K562 treated with DMSO at 1 percent for 12 hours (cell line): ENCODE measurements around the gene MRPL38. TPM values are rescaled to one million over a fixed set of nuclear protein-coding genes. Genes with fewer than 3 reads are reported as not detected.

ENCODE experiments used
- total RNA-seq: library from RNA; unstranded; fragments of 300-600 nt; gene quantifications from 2 replicates; pipeline ENCODE4 v1.2.3, GENCODE V29; 2022; ENCODE audit not compliant: insufficient read depth

Gene MRPL38
- total RNA-seq = 90.0 and 95.5 TPM in 2 replicates

DNA sequence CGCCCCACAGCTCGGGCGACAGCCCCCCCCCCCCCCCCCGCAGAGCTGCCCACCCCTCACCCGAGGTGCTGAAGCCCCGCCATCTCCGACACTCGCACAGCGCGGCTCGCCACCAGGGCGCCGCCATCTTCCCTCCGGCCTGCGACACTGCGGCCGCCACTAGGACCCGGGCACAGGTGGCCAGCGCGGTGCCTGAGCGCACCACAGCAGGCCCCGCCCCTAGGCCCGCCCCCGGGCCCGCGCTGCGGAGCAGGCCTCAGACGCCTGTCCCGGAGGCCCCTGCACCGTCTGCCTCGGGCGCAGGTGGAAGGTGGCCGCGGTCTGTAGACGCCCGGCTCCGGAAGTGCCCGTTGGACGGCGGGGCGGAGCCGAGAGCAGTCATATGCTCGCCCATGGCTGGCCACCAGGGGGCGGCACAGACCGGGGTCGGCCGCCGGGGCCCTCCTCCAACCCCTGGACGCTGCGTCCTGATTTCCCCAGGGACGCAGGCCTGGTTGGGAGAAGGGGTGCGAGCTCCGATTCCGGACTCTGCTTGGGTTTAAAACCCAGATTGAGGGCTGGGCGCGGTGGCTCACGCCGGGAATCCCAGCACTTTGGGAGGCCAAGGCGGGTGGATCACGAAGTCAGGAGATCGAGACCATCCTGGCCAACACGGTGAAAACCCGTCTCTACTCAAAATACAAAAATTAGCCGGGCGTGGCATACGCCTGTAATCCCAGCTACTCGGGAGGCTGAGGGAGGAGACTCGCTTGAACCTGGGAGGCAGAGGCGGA, at the start of gene MRPL38:
Gene MRPL38, minus strand, starts transcription at position 136 of the 773 bp plus-strand sequence. Its CDS starts 9 bp downstream, at position 127.

GRCh38 chr17:75940727-75941441, 36.2 kb upstream of the MRPL38 start, which contains the start of gene FBF1:
FBF1 (minus strand) TSS chr17:75941042; CDS start chr17:75938149, 2,893 bp downstream.

DNA sequence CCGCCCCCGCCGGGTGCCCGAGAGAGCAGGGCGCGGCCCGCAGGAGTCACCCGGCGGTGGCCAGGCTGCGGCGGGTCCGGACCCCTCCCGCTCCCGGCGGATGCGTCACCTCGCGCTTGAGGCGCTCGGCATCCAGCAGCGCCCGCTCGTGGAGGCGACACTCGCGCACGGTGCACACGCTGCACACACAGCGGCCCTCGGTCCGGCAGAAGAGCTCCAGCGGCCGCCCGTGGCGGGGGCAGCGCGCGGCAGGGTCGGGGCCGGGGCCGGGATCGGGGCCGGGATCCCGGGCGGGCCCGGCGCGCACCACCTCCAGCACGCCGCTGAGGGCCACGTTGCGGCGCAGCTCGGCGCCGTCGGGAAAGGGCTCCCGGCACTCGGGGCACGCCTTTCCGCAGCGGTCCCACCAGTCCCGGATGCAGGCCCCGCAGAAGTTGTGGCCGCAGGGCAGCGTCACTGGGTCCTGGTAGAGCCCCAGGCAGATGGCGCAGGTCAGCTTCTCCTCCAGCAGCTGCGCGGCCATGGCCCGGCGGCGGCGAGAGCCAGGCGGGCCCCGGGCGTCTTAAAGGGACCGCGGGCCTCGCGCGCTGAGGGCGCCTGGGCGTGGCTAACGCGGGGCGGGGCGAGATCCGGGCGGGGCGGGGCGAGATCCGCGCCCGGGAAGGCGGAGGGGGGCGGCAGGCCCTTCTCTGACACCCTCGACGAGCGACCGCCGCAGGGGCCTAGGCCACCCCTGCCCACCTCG, 8.1 kb downstream of the MRPL38 start, which contains the start of gene TRIM65:
Gene TRIM65, minus strand, starts transcription at position 537 of the 745 bp plus-strand sequence. Its CDS starts 14 bp downstream, at position 523.

DNA sequence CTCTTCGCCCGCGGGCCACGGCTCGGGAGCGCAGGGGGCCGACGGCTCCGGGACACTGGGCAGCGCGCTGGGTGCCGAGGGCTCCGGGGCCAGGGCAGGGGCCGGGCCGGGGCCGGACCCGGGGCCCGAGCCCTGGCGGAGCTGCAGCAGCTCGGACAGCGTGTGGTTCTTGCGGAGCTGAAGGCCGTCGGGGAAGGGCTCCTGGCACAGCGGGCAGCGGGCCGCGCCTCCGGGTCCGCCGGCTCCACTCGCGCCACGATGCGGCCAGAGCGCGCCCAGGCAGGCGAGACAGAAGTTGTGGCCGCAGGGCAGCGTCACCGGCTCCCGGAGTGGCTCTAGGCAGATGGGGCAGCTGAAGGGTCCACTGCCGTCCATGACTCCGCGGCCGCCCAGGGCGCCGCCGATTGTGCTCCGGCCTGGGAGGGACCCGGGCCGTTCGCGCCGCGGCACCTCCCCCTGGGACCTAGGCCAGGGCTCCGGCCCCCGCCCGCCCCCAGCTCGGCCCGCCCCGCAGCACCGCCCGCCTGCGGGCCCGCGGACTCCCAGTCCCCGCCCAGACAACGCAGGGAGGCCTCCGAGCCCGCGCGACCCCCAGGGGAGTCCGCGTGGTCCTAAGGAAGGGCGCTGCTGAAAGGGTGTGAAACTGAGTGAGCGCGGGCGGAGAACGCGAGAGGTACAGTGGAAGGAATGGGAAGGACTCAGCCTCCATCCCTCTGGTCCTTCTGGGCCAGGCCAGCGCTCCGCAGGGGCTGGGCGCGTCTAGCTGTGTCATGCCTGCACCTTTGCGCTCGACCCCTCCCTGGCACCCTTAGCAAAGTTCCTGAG, 26.3 kb downstream of the MRPL38 start, which contains the start of gene TRIM47:
Gene TRIM47, minus strand, starts transcription at position 408 of the 825 bp plus-strand sequence. Its CDS starts 33 bp downstream, at position 375.

DNA sequence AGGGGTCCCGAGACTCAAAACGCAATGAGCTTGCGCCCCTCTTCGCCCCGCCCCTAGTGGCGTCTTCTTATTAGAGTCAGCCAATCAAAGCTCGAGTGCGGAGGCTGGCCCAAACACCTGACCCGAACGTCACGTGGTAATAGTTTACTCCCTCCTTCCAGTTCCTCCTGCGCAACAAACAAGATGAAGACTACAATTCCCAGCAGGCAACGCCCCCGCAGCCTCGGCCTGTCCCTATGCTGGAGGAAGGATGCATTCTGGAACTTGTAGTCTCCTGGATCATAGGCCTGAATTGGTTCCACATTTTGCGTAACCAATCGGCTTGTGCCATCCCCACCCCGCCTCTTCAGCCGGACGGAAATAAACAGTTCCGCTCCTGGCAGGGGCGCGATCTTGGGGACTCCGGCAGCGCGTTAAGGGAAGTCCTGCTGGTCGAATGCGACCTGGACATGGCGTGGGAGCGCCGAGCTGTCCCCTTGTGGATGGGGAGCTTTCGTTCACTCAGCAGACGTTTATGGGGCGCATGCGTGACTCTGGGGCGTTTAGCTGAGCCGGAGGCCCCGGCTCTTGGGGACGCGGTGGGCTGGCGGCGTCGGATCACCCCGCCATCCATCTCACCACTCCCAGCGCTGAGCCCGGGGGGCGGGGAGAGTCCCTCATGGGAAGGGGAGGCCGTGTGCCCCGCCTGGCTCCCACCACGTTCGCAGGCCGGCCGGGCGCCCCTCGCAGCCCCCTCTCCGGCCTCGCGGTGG, 49.2 kb downstream of the MRPL38 start, which contains the start of gene WBP2:
Gene WBP2, minus strand, starts transcription at position 26 of the 752 bp plus-strand sequence. CDS start 38 bp downstream, outside the sequence.

Other genes with a start within 250 kb of the MRPL38 start
- gene RECQL5, start 237.7 kb downstream of the MRPL38 start, total RNA-seq = 17.5 and 25.8 TPM in 2 replicates
- 55.4 and 61.6 TPM in 2 replicates for gene SAP30BP, start 237.5 kb downstream of the MRPL38 start, total RNA-seq
- gene ITGB4, start 183.4 kb downstream of the MRPL38 start, total RNA-seq = 0.84 and 9.1 TPM in 2 replicates
- 52.5 and 77.1 TPM in 2 replicates for gene GALK1, start 139.7 kb downstream of the MRPL38 start, total RNA-seq
- 18.5 and 42.1 TPM in 2 replicates for gene UNK, start 120.1 kb downstream of the MRPL38 start, total RNA-seq
- 63.4 and 90.9 TPM in 2 replicates for gene UNC13D, start 60.5 kb downstream of the MRPL38 start, total RNA-seq
- 134 and 171 TPM in 2 replicates for gene WBP2, start 49.5 kb downstream of the MRPL38 start, total RNA-seq
- 3.2 and 3.4 TPM in 2 replicates for gene TRIM47, start 26.3 kb downstream of the MRPL38 start, total RNA-seq
- 17.7 and 29.8 TPM in 2 replicates for gene TRIM65, start 7.9 kb downstream of the MRPL38 start, total RNA-seq
- gene FBF1, start 36.2 kb upstream of the MRPL38 start, total RNA-seq = 3.3 and 6.5 TPM in 2 replicates
- 5.8 and 17.7 TPM in 2 replicates for gene ACOX1, start 74.3 kb upstream of the MRPL38 start, total RNA-seq
- gene TEN1, start 74.4 kb upstream of the MRPL38 start, total RNA-seq = 22.4 and 25.5 TPM in 2 replicates
- gene CDK3, start 96.0 kb upstream of the MRPL38 start, total RNA-seq = 5.8 and 8.0 TPM in 2 replicates
- gene EVPL, start 122.4 kb upstream of the MRPL38 start, total RNA-seq = 0.09 TPM in 1 of 2 replicates, not detected in the other
- gene SRP68, start 167.6 kb upstream of the MRPL38 start, total RNA-seq = 72.8 and 93.8 TPM in 2 replicates
- not detected in 2 replicates for gene GALR2, start 169.9 kb upstream of the MRPL38 start, total RNA-seq
- gene ZACN, start 174.3 kb upstream of the MRPL38 start, total RNA-seq = 2.2 and 10.7 TPM in 2 replicates
- gene EXOC7, start 198.9 kb upstream of the MRPL38 start, total RNA-seq = 17.1 and 42.5 TPM in 2 replicates
- 0.31 TPM in 1 of 2 replicates, not detected in the other for gene FOXJ1, start 236.4 kb upstream of the MRPL38 start, total RNA-seq